ENCODE data around the gene CDH13. TPM values are rescaled to one million over a fixed set of nuclear protein-coding genes. Genes with fewer than 3 reads are reported as not detected.
A peak's percentile ranks its signal among the peaks of the same experiment; 100 is the strongest.

Gene CDH13
- polyA plus RNA-seq, 6 donors from 2014 or later, result 0.04 to 0.29 (median 0.19) TPM; not detected in 1

DNA sequence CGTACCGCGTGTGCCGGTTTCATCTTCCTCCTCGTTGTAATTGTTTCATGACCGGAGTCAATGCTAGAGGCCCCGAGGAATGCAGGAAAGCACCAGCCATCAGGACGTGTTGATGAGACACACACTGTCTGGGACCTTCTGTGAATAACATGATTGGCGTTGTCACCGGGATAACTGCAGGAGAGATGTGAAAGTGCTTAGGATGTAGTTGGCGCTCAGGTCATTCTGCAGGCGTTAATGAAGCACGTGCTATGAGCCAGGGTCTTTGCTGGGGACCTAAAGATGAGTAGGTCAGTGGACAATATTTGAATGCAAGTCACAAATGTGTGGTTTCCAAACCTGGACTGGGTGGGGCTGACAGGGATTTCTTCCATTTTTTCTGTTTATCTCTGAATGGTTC lies 999.4 kb downstream of the CDH13 start:
- no peak for ATAC-seq (ENCODE audit: low read depth in 2 of 2)
- H3K27ac Mint-ChIP-seq, result no peak overlapping the region
- H3K4me3 Mint-ChIP-seq, result no peak overlapping the region
- H3K9me3 Mint-ChIP-seq, result no peaks in the 10 kb centered on the region
- no peaks in the 10 kb centered on the region for H3K4me1 Mint-ChIP-seq
- H3K27me3 Mint-ChIP-seq, result peaks cover 6 to 22% (median 10%) of the 10 kb centered on the region in 3 donors
- H3K36me3 Mint-ChIP-seq, result no peaks in the 10 kb centered on the region
- DNase-seq, result no peak

DNA sequence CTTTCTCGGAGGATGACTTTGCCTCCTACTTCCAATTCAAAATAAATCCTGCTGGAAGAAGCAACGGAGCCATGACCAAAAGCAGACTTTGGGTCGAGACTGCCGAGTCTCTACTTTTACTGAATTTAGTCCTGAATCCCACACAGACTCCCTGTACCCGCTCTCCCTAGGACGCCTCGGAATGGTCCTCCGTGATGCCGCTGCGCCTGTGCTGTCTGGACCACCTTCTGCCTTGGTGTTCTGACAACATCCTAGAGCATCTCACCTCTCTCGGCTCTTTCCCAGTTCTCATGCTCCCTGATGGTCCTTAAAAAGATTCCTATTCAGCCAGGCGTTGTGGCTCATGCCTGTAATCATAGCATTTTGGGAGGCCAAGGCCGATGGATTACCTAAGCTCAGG lies 999.9 kb downstream of the CDH13 start:
- Mint-ChIP-seq H3K27me3 (peaks cover 6 to 22% (median 10%) of the 10 kb centered on the region in 3 donors), H3K4me1 (no peaks in the 10 kb centered on the region), H3K27ac (no peak overlapping the region)

DNA sequence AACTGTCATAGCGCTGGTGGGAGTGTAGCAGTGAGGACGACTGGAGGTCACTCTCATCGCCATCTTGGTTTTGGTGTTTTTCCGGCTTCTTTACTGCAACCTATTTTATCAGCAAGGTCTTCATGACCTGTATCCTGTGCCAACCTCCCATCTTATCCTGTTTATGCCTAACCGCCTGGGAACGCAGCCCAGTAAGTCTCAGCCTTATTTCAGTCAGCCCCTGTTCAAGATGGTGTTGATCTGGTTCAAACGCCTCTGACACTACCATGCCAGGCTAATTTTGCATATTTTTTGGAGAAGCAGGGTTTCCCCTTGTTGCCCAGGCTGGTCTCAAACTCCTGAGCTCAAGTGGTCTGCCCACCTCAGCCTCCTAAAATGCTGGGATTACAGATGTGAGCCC lies 1001.2 kb downstream of the CDH13 start:
- Mint-ChIP-seq H3K9me3 (no peaks in the 10 kb centered on the region), H3K4me3 (no peak overlapping the region), H3K27me3 (peaks cover 6 to 22% (median 10%) of the 10 kb centered on the region in 3 donors), H3K36me3 (no peaks in the 10 kb centered on the region), H3K27ac (no peak overlapping the region), H3K4me1 (no peaks in the 10 kb centered on the region)
- ATAC-seq (ENCODE audit: low read depth in 2 of 2) (no peak), DNase-seq (no peak)

More for the DNA sequence above, 999.9 kb downstream of the CDH13 start:
- Mint-ChIP-seq H3K4me3 (no peak overlapping the region), H3K9me3 (no peaks in the 10 kb centered on the region), H3K36me3 (no peaks in the 10 kb centered on the region)
- ATAC-seq (ENCODE audit: low read depth in 2 of 2) (no peak), DNase-seq (no peak)

DNA sequence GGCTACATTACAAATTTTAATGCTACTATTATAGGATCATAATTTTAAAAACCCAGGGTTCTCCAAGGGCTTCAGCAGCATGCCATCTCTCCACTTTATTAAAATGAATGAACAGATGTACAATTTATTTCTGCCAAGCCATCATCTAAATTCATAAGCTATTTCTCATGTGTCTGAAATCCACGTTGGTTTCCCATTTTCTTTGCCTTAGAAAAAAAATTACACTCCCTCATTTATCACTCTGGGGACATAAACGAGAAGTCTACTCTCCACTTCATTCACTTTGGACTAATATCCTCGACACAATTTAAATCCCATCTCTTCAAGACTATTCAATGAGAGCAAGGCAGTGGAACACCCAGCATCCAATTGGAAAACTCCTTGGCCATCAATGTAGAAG lies 1002.7 kb downstream of the CDH13 start:
- no peak overlapping the region for H3K27ac Mint-ChIP-seq
- H3K4me1 Mint-ChIP-seq, result no peaks in the 10 kb centered on the region
- ATAC-seq (ENCODE audit: low read depth in 2 of 2) (no peak), DNase-seq (no peak)
- H3K27me3 Mint-ChIP-seq, result peaks cover 6 to 17% (median 10%) of the 10 kb centered on the region in 3 donors
- no peaks in the 10 kb centered on the region for H3K9me3 Mint-ChIP-seq
- H3K36me3 Mint-ChIP-seq, result no peaks in the 10 kb centered on the region
- H3K4me3 Mint-ChIP-seq, result no peak overlapping the region

DNA sequence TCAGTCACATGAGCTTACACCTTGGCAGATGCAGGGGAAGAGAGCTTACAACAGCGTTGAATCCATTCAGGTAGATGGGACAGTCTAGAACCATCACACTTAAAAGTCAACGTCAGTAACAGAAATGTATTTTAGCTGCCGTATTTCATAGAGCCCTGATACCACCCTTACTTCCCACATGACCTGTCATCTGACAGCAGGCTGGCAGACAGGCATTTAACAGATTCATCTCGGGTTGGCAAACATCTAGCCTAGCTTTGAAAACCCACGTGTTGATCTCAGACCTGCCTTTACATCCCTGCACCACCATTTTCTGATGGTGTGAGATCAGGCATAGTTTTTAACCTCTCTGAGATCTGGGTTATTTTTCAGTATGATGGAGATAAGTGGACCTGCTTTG lies 1003.1 kb downstream of the CDH13 start:
- Mint-ChIP-seq H3K9me3 (no peaks in the 10 kb centered on the region), H3K27ac (no peak overlapping the region), H3K36me3 (no peaks in the 10 kb centered on the region), H3K4me1 (no peaks in the 10 kb centered on the region), H3K4me3 (no peak overlapping the region), H3K27me3 (peaks cover 6 to 16% (median 10%) of the 10 kb centered on the region in 3 donors)
- DNase-seq (no peak), ATAC-seq (ENCODE audit: low read depth in 2 of 2) (no peak)

DNA sequence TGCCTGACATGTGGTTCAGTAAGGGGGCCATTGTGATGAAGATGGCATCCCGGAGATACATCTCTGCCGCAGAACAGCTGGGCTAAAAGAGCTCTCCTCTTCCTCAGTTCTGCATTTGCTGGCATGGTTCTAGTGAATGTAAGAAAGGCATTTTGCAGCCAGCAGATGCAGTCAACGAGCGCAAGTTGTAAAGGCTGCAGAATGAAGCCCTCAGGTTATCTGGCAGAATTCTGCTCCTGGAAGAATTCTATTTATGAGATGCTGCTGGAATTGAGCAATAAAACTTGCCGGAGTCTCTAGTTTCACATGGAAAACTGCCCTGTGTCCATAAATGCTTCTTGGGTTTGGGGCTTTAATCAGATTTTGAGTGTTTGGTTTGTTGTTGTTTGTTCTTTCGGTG lies 1004.2 kb downstream of the CDH13 start:
- Mint-ChIP-seq H3K4me3 (no peak overlapping the region), H3K4me1 (no peaks in the 10 kb centered on the region), H3K9me3 (no peaks in the 10 kb centered on the region), H3K36me3 (no peaks in the 10 kb centered on the region), H3K27ac (no peak overlapping the region), H3K27me3 (peaks cover 5 to 16% (median 6%) of the 10 kb centered on the region in 3 donors)
- DNase-seq, result no peak
- ATAC-seq (ENCODE audit: low read depth in 2 of 2), result no peak

DNA sequence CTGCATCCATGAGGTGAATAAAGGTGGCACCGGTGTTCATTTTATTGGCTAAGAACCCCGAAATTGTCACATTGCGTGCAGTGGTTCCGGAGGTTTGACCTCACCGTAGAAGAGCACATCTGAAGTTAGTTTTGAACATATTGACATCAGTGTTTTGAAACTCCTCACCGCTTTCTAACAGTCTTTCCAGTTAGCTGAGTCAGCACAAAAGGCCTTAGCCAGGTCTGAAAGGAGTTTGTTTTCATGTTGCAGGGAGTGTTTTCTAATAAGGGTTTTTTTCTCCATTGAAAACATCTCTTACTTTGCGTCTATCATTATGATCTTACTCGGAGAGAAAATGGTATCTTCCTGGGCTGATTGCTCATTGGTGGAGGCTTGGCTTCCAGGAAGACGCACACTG lies 1006.5 kb downstream of the CDH13 start:
- no peaks in the 10 kb centered on the region for H3K36me3 Mint-ChIP-seq
- DNase-seq (no peak), ATAC-seq (ENCODE audit: low read depth in 2 of 2) (no peak)
- no peaks in the 10 kb centered on the region for H3K9me3 Mint-ChIP-seq
- H3K4me3 Mint-ChIP-seq, result no peak overlapping the region
- no peaks in the 10 kb centered on the region for H3K4me1 Mint-ChIP-seq
- no peak overlapping the region for H3K27ac Mint-ChIP-seq
- H3K27me3 Mint-ChIP-seq, result peaks cover 4 to 7% (median 5%) of the 10 kb centered on the region in 3 donors

DNA sequence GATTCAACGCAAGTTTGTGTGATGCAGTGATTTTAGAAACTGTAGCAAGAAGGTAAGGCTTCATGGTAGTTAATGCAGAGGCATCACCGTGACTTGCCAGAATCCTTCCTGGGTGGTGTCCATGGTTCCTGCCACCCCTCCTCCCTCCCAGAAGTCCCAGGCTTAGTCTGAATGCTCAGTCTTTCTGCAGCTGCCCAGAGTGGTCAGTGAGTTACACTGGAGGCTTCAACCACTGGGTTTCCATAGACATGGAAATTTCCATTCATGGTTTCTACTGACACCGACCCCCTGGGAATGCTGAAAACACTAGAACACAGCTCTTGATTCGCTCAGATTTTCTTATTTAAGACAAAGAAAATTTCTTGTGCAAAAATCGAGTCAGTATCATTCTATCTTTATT lies 1021.6 kb downstream of the CDH13 start:
- H3K4me1 Mint-ChIP-seq, result no peaks in the 10 kb centered on the region
- no peak for ATAC-seq (ENCODE audit: low read depth in 2 of 2)
- H3K27ac Mint-ChIP-seq, result no peak overlapping the region
- peaks cover 0 to 7% (median 0%) of the 10 kb centered on the region in 7 donors for H3K9me3 Mint-ChIP-seq
- no peak overlapping the region for H3K4me3 Mint-ChIP-seq
- H3K27me3 Mint-ChIP-seq, result peaks cover 0 to 15% (median 7%) of the 10 kb centered on the region in 3 donors
- DNase-seq, result no peak
- H3K36me3 Mint-ChIP-seq, result no peaks in the 10 kb centered on the region

DNA sequence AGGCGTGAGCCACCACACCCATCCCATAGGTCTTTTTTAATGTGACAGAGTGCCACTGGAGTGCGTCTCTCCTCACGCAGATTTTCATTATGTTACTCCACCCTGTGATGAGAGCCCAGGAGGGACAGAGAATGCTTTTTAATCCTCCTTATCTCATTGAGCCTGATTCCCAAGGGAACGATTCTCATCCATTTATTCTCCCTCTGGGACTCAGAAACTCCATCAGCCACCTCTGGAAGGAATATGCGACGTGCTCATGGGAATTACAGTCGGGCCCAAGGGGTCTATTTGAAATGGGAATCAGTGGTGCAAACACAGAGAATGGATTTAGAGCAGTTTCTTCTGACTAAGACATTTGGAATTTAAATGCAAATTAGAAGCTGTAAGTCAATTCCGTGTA lies 1025.1 kb downstream of the CDH13 start:
- ATAC-seq (ENCODE audit: low read depth in 2 of 2), result no peak
- Mint-ChIP-seq H3K4me1 (no peaks in the 10 kb centered on the region), H3K4me3 (no peak overlapping the region), H3K9me3 (no peaks in the 10 kb centered on the region), H3K27ac (no peak overlapping the region), H3K27me3 (peaks cover 6 to 8% (median 8%) of the 10 kb centered on the region in 3 donors), H3K36me3 (no peaks in the 10 kb centered on the region)
- DNase-seq, result no peak

DNA sequence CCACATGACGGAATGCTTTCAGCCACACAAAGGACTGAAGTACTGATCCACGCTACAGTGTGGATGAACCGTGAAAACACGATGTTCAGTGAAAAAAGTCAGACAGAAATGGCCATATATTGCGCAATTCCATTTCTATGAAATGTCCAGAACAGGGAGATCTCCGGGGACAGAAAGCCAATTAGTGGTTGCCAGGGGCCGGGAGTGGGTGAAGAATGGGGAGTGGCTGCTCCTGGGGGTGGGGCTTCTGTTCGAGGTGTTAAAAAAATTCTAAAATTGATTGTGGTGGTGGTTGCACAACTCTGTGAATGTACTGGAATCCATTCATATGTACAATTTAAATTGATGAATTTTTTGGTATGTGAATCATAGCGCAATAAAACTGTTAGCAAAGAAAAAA lies 1026.2 kb downstream of the CDH13 start:
- no peaks in the 10 kb centered on the region for H3K9me3 Mint-ChIP-seq
- H3K4me3 Mint-ChIP-seq, result no peak overlapping the region
- no peak overlapping the region for H3K27ac Mint-ChIP-seq
- DNase-seq (no peak), ATAC-seq (ENCODE audit: low read depth in 2 of 2) (no peak)
- H3K4me1 Mint-ChIP-seq, result no peaks in the 10 kb centered on the region
- peaks cover 6 to 8% (median 8%) of the 10 kb centered on the region in 3 donors for H3K27me3 Mint-ChIP-seq
- no peaks in the 10 kb centered on the region for H3K36me3 Mint-ChIP-seq

DNA sequence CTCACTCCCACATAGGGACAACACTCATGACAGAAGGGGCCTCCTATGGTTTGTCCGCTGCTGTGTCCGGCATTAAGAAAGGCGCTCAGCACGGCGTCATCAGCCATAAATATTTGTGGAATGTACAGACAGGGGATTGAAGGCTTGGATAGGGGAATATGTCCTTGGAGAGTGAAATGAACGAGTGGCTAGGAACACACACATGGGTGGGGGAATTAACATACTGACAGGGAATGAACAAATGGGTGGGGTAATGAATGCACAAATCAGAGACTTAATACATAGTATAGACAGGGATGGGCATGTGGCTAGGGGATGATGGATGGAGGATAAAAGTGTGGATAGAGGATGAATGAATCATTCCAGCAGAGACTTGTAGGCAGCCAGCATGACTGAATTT lies 1027.0 kb downstream of the CDH13 start:
- Mint-ChIP-seq H3K4me1 (no peaks in the 10 kb centered on the region), H3K36me3 (no peaks in the 10 kb centered on the region), H3K9me3 (no peaks in the 10 kb centered on the region), H3K27ac (no peak overlapping the region), H3K4me3 (no peak overlapping the region), H3K27me3 (peaks cover 2 to 8% (median 8%) of the 10 kb centered on the region in 3 donors)
- ATAC-seq (ENCODE audit: low read depth in 2 of 2) (no peak), DNase-seq (no peak)

DNA sequence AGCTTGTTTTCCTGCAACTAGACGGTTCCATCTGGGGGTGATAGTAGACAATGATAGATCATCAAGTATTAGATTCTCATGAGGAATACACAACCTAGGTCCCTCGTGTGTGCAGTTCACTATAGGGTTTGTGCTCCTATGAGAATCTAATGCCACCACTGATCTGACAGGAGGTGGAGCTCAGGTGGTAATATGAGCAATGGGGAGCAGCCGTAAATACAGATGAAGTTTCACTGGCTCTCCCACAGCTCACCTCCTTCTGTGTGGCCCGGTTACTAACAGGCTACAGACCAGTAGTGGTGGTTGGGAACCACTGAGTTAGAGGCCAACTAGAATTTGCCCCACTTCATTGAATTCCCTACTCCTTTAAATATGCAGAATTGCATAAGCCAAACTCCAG lies 1033.5 kb downstream of the CDH13 start:
- H3K27me3 Mint-ChIP-seq, result peaks cover 0 to 10% (median 4%) of the 10 kb centered on the region in 3 donors
- no peaks in the 10 kb centered on the region for H3K4me1 Mint-ChIP-seq
- H3K27ac Mint-ChIP-seq, result no peak overlapping the region
- no peak overlapping the region for H3K4me3 Mint-ChIP-seq
- ATAC-seq (ENCODE audit: low read depth in 2 of 2), result no peak
- no peak for DNase-seq
- H3K9me3 Mint-ChIP-seq, result peaks cover 0 to 12% (median 1%) of the 10 kb centered on the region in 7 donors
- no peaks in the 10 kb centered on the region for H3K36me3 Mint-ChIP-seq

DNA sequence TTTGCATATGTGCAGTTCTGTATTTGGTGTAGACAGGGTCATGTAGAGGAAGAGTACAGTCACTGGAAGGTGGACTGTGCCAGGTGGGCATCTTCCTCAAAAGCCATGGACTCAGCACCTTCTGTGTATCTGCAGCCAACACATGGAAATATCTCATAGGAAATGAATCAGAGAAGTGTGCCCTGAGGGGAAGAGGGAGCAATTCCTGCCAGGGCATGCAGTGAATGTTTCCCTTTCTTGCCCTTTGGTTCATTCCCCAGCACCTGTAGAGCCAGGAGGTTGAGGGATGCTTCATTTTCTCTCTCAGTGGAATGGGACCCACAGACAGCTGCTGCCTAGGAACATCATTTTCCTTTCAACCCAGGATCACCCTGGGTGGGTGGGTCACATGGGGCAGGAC lies 1034.9 kb downstream of the CDH13 start:
- no peak overlapping the region for H3K27ac Mint-ChIP-seq
- no peaks in the 10 kb centered on the region for H3K4me1 Mint-ChIP-seq
- peaks cover 4 to 7% (median 5%) of the 10 kb centered on the region in 3 donors for H3K27me3 Mint-ChIP-seq
- H3K4me3 Mint-ChIP-seq, result no peak overlapping the region
- ATAC-seq (ENCODE audit: low read depth in 2 of 2) (no peak), DNase-seq (no peak)
- peaks cover 0 to 12% (median 2%) of the 10 kb centered on the region in 7 donors for H3K9me3 Mint-ChIP-seq
- no peaks in the 10 kb centered on the region for H3K36me3 Mint-ChIP-seq

DNA sequence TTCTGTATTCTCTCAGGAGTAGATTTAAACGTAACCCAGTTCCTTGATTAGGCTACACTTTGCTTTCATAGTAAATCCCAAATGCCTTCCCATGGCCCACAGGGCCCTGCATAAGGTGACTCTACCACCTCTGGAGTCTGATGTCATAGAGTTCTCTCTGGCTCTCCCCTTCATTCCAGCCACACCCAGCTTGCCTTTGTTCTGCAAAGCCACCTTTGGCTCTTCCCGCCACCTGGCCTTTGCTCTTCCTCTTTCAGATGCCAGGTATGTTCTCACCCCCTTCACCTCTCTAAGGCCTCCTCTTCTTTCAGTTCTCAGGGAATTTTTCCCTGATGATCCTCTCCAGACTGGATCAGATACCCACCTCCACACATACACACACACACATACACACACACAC lies 1039.7 kb downstream of the CDH13 start:
- ATAC-seq (ENCODE audit: low read depth in 2 of 2), result no peak
- no peaks in the 10 kb centered on the region for H3K4me1 Mint-ChIP-seq
- peaks cover 5 to 11% (median 11%) of the 10 kb centered on the region in 3 donors for H3K27me3 Mint-ChIP-seq
- peaks cover 0 to 22% (median 9%) of the 10 kb centered on the region in 7 donors for H3K9me3 Mint-ChIP-seq
- no peaks in the 10 kb centered on the region for H3K36me3 Mint-ChIP-seq
- no peak for DNase-seq
- peak overlapping the region in 1 of 8 donors; percentile 31 for H3K4me3 Mint-ChIP-seq
- H3K27ac Mint-ChIP-seq, result no peak overlapping the region

DNA sequence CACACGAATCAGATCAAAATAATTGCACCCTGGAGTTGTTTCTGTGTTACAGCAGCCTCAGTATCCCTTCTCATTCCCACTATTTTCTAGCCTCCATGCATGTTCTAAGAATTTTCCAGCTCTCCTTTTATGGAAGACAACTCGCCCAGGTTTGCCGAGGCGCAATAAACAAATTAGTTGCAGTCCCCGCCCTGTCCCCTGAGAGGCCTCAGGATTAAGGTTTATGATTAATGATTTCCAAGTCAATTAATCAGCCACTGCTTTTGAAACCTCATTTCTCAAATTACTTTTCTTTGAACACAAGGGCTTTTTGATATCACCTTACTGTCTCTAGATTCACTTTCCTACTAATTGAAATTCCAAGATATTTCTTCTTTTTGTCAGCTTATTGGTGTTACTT lies 1042.7 kb downstream of the CDH13 start:
- no peak overlapping the region for H3K4me3 Mint-ChIP-seq
- H3K9me3 Mint-ChIP-seq, result peaks cover 0 to 17% (median 7%) of the 10 kb centered on the region in 7 donors
- H3K4me1 Mint-ChIP-seq, result no peaks in the 10 kb centered on the region
- ATAC-seq (ENCODE audit: low read depth in 2 of 2) (no peak), DNase-seq (no peak)
- no peak overlapping the region for H3K27ac Mint-ChIP-seq
- H3K27me3 Mint-ChIP-seq, result peaks cover 0 to 31% (median 22%) of the 10 kb centered on the region in 3 donors
- no peaks in the 10 kb centered on the region for H3K36me3 Mint-ChIP-seq

All from naive B cell (primary cell).